Heart left ventricle (tissue), 13 donors: ENCODE measurements around the gene GSK3B.

Experiments used
- POLR2A ChIP-seq, 2 donors: fragments of 450-650 bp; IDR thresholded peaks; one replicate each; pipeline ENCODE4 v1.6.1; 2017; ENCODE audit warnings: antibody characterized with exemption in 2 of 2, mild to moderate bottlenecking in 2 of 2, moderate library complexity in 2 of 2
- TF ChIP-seq, protein P1 (sequence below), 12 donors: fragments of 200-600 bp; sonication (generic) in 4 of 12; IDR thresholded peaks; one replicate each; pipeline versions ENCODE4 v1.5.0 to v1.8.0; 2018 to 2022; ENCODE audit warnings: antibody characterized with exemption in 12 of 12, mild to moderate bottlenecking in 5 of 12
- donor health status: ischemic (EF 13 %, LVEDD 7.1; RV severe dilation, severe dysfunction).
- donor health status: DM: no; HTN: yes; CAD: no.
- donor health status: DM: no; HTN: no; CAD: no.
- donor health status: ischemic (EF 25% LVEDD 6.9; RV normal size, moderate dysfunction).
- donor health status: ischemic (EF 25% LVEDD 5.7; RV mildly dilated, moderate dysfunction).
- donor health status: ischemic (EF 35%, LVEDD 5.7; RV mildly dilated, moderate dysfunction).
- donor health status: nonischemic (EF 11% LVEDD 7.7; RV severe dilation, severe dysfunction).
- donor health status: DM: yes; HTN: yes; CAD: no.
- donor health status: PGD.
- donor health status: ischemic (EF 29% LVEDD 5.4; RV normal size, mild dysfunction).
- donor health status: nonischemic (EF 23%, LVEDD 6.1; RV moderate dilation, normal function).

DNA sequence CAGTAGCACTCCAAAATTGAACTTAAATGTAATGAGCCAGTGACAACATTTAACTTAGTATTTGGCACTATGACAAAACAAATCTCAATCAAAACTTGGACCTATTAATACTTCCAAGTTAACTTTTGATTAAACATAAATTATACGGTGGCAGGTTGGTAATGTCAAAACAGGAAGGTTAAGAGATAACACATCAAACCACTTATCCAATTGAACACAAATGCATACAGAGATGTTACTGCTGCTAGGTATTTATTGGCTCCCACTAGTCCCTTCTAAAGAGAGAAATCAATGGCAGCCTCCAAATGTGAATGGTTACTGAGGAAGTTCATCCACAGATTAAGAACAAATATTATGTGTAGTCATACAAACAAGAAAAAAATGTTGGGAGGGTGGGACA, 1.8 kb downstream of the GSK3B start:
- TF ChIP-seq, protein P1, sequence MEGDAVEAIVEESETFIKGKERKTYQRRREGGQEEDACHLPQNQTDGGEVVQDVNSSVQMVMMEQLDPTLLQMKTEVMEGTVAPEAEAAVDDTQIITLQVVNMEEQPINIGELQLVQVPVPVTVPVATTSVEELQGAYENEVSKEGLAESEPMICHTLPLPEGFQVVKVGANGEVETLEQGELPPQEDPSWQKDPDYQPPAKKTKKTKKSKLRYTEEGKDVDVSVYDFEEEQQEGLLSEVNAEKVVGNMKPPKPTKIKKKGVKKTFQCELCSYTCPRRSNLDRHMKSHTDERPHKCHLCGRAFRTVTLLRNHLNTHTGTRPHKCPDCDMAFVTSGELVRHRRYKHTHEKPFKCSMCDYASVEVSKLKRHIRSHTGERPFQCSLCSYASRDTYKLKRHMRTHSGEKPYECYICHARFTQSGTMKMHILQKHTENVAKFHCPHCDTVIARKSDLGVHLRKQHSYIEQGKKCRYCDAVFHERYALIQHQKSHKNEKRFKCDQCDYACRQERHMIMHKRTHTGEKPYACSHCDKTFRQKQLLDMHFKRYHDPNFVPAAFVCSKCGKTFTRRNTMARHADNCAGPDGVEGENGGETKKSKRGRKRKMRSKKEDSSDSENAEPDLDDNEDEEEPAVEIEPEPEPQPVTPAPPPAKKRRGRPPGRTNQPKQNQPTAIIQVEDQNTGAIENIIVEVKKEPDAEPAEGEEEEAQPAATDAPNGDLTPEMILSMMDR (IDR thresholded peaks at IDR 0.05): no peak
- no peak for TF ChIP-seq POLR2A (IDR thresholded peaks at IDR 0.05)
